ENCODE results near the gene MRPS2.

Gene MRPS2

GRCh38 chr9:135491764-135492163, 8.7 kb upstream of the MRPS2 start:
- TF ChIP-seq CTCF (IDR thresholded peaks at IDR 0.05; ENCODE audit: low read depth, low read length) = no peak
- H3K4me3 ChIP-seq (replicated peaks in 1 of 2; ENCODE audit: low read depth in 2 of 2, low read length in 2 of 2) = no peak overlapping the region
- no peak for DNase-seq (ENCODE audit: low read depth in 2 of 2)

GRCh38 chr9:135492886-135493669, 7.4 kb upstream of the MRPS2 start:
- H3K4me3 ChIP-seq (replicated peaks in 1 of 2; ENCODE audit: low read depth in 2 of 2, low read length in 2 of 2) = no peak overlapping the region
- no peak for TF ChIP-seq CTCF (IDR thresholded peaks at IDR 0.05; ENCODE audit: low read depth, low read length)
- no peak for DNase-seq (ENCODE audit: low read depth in 2 of 2)

GRCh38 chr9:135494791-135495559, 5.5 kb upstream of the MRPS2 start:
- DNase-seq (ENCODE audit: low read depth in 2 of 2) = no peak
- H3K4me3 ChIP-seq (replicated peaks in 1 of 2; ENCODE audit: low read depth in 2 of 2, low read length in 2 of 2) = no peak overlapping the region
- TF ChIP-seq CTCF (IDR thresholded peaks at IDR 0.05; ENCODE audit: low read depth, low read length) = no peak

GRCh38 chr9:135498381-135499126, 1.9 kb upstream of the MRPS2 start:
- no peak for TF ChIP-seq CTCF (IDR thresholded peaks at IDR 0.05; ENCODE audit: low read depth, low read length)
- DNase-seq (ENCODE audit: low read depth in 2 of 2) = no peak
- no peak overlapping the region for H3K4me3 ChIP-seq (replicated peaks in 1 of 2; ENCODE audit: low read depth in 2 of 2, low read length in 2 of 2)

- DNase-seq (ENCODE audit: low read depth in 2 of 2) = peak; percentile 90 to 93
- TF ChIP-seq CTCF (IDR thresholded peaks at IDR 0.05; ENCODE audit: low read depth, low read length) = no peak
- H3K4me3 ChIP-seq (replicated peaks in 1 of 2; ENCODE audit: low read depth in 2 of 2, low read length in 2 of 2) = peak overlapping the region; percentile 85
Observed at GRCh38 chr9:135499326-135500070, 984 bp upstream of the MRPS2 start.

- peak in 1 of 2 donors; percentile 67 for DNase-seq (ENCODE audit: low read depth in 2 of 2)
- no peak for TF ChIP-seq CTCF (IDR thresholded peaks at IDR 0.05; ENCODE audit: low read depth, low read length)
- H3K4me3 ChIP-seq (replicated peaks in 1 of 2; ENCODE audit: low read depth in 2 of 2, low read length in 2 of 2) = peak overlapping the region; percentile 85
Observed at GRCh38 chr9:135500071-135500524, 384 bp upstream of the MRPS2 start.
